Stimulated activated CD4-positive, alpha-beta T cell treated with anti-CD3 and anti-CD28 coated beads, Interleukin-1b, Interleukin-23, amount 100 ng/mL, for 48 hours (primary cell): ENCODE measurements around the gene PNMA8B.
"Not testable (repeated sequence)": the region's sequence is repeated elsewhere in the genome, so short reads cannot be mapped to it uniquely, and the experiment has no call there.

Experiments
- DNase-seq: peaks from one replicate; pipeline ENCODE4 v3.0.0-alpha.2; 2020

Gene PNMA8B

GRCh38 chr19:46495786-46496099 lies at the start of gene PNMA8B:
Gene PNMA8B, minus strand, starts transcription at chr19:46495867. Its CDS starts 402 bp downstream, at chr19:46495465.
- peak; percentile 29 for DNase-seq

- no peak for DNase-seq
These were observed 49.0 kb upstream of the PNMA8B start for GRCh38 chr19:46544651-46545050.

GRCh38 chr19:46542428-46543230 lies 47.0 kb upstream of the PNMA8B start:
- DNase-seq, result peak; percentile 76

GRCh38 chr19:46537136-46538097 lies 41.8 kb upstream of the PNMA8B start:
- DNase-seq, result peak; percentile 40

- DNase-seq, result no peak
These were observed 40.7 kb upstream of the PNMA8B start for GRCh38 chr19:46536391-46536790.

- no peak for DNase-seq
These were observed 38.0 kb upstream of the PNMA8B start for GRCh38 chr19:46533621-46534081.

- DNase-seq, result no peak
These were observed 37.5 kb upstream of the PNMA8B start for GRCh38 chr19:46533078-46533620.

GRCh38 chr19:46530636-46531035 lies 35.0 kb upstream of the PNMA8B start:
- no peak for DNase-seq

GRCh38 chr19:46529622-46530451 lies 34.2 kb upstream of the PNMA8B start:
- peak; percentile 68 for DNase-seq

- no peak for DNase-seq
These were observed 33.2 kb upstream of the PNMA8B start for GRCh38 chr19:46528601-46529590.

- not testable (repeated sequence) for DNase-seq
These were observed 31.1 kb upstream of the PNMA8B start for GRCh38 chr19:46526801-46527200.

GRCh38 chr19:46524308-46524707 lies 28.6 kb upstream of the PNMA8B start:
- no peak for DNase-seq

GRCh38 chr19:46522988-46523387 lies 27.3 kb upstream of the PNMA8B start:
- DNase-seq, result peak; percentile 38

GRCh38 chr19:46521241-46521868 lies 25.7 kb upstream of the PNMA8B start:
- DNase-seq, result no peak

- no peak for DNase-seq
These were observed 24.9 kb upstream of the PNMA8B start for GRCh38 chr19:46520616-46521015.

- no peak for DNase-seq
These were observed 21.8 kb upstream of the PNMA8B start for GRCh38 chr19:46517471-46517870.

- no peak for DNase-seq
These were observed 20.2 kb upstream of the PNMA8B start for GRCh38 chr19:46515879-46516350.

GRCh38 chr19:46515290-46515609 lies 19.6 kb upstream of the PNMA8B start:
- DNase-seq, result no peak

GRCh38 chr19:46514589-46515289 lies 19.1 kb upstream of the PNMA8B start:
- DNase-seq, result no peak
